Activated naive CD8-positive, alpha-beta T cell treated with anti-CD3 and anti-CD28 coated beads, Interleukin-2, amount 10 ng/mL, durations not matched to agents 7 days and 5 days (primary cell): ENCODE data around the gene SPPL3. TPM values are rescaled to one million over a fixed set of nuclear protein-coding genes. Genes with fewer than 3 reads are reported as not detected.
"Not testable (repeated sequence)": the region's sequence is repeated elsewhere in the genome, so short reads cannot be mapped to it uniquely, and the experiment has no call there.

Source experiments
- ATAC-seq: fragments of 150-1000 bp; cut with Tn5 transposase; one replicate; pipeline ENCODE4 v1.10.0; 2021; ENCODE audit warnings: low read depth, moderate library complexity
- POLR2A ChIA-PET: fragments of 350-600 bp; sonication (Branson Sonifier 250); formaldehyde crosslinking; loops from one replicate; lab custom pipeline; 2021; ENCODE audit warnings: antibody characterized with exemption; lab: Charles Lee
- DNase-seq: peaks from one replicate; pipeline ENCODE4 v3.0.0; 2021
- H3K27ac Mint-ChIP-seq: one replicate; pipeline ENCODE4 v1.8.0; 2022; ENCODE audit warnings: mild to moderate bottlenecking, mixed read lengths
- H3K27me3 Mint-ChIP-seq: one replicate; pipeline ENCODE4 v1.8.0; 2022; ENCODE audit warnings: mild to moderate bottlenecking, moderate library complexity, mixed read lengths
- H3K36me3 Mint-ChIP-seq: one replicate; pipeline ENCODE4 v1.8.0; 2021; ENCODE audit warnings: mild to moderate bottlenecking, mixed read lengths
- H3K4me1 Mint-ChIP-seq: one replicate; pipeline ENCODE4 v1.8.0; 2021; ENCODE audit warnings: mixed read lengths
- H3K4me3 Mint-ChIP-seq: one replicate; pipeline ENCODE4 v1.8.0; 2022; ENCODE audit warnings: mild to moderate bottlenecking, moderate library complexity, mixed read lengths
- H3K9me3 Mint-ChIP-seq: one replicate; pipeline ENCODE4 v1.8.0; 2021; ENCODE audit warnings: mixed read lengths
- total RNA-seq, 2 experiments: library from RNA; stranded (reverse); gene quantifications; one replicate each; pipeline ENCODE4 v1.2.3, GENCODE V29; 2021

The SPPL3 gene
- total RNA-seq, 2 experiments from 2014 or later, result 28.0 to 31.1 TPM

GRCh38 chr12:120841525-120841924 lies 62.6 kb downstream of the SPPL3 start:
- Mint-ChIP-seq H3K36me3 (peaks cover 6% of the 10 kb centered on the region), H3K4me1 (peaks cover 12% of the 10 kb centered on the region), H3K27ac (no peak overlapping the region), H3K4me3 (no peak overlapping the region), H3K9me3 (no peaks in the 10 kb centered on the region), H3K27me3 (no peaks in the 10 kb centered on the region)
- DNase-seq (no peak), ATAC-seq (no peak)
- POLR2A ChIA-PET, result no interaction called here

- POLR2A ChIA-PET, result no interaction called here
- DNase-seq (no peak), ATAC-seq (no peak)
- Mint-ChIP-seq H3K4me1 (peaks cover 27% of the 10 kb centered on the region), H3K27ac (no peak overlapping the region), H3K4me3 (no peak overlapping the region), H3K27me3 (no peaks in the 10 kb centered on the region), H3K9me3 (no peaks in the 10 kb centered on the region), H3K36me3 (peaks cover 7% of the 10 kb centered on the region)
Measured at GRCh38 chr12:120839503-120839902, 64.7 kb downstream of the SPPL3 start.

DNA sequence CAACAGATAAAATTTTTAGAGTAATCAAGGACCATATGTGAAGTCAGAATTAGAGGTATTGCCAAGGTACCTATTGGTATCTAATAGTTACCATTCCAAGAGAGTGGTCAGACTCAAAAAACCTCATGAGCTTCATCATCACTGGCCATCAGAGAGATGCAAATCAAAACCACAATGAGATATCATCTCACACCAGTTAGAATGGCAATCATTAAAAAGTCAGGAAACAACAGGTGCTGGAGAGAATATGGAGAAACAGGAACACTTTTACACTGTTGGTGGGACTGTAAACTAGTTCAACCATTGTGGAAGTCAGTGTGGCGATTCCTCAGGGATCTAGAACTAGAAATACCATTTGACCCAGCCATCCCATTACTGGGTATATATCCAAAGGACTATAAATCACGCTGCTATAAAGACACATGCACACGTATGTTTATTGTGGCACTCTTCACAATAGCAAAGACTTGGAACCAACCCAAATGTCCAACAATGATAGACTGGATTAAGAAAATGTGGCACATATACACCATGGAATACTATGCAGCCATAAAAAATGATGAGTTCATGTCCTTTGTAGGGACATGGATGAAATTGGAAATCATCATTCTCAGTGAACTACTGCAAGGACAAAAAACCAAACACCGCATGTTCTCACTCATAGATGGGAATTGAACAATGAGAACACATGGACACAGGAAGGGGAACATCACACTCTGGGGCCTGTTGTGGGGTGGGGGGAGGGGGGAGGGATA lies 65.4 kb downstream of the SPPL3 start:
- ATAC-seq, H3K27ac Mint-ChIP-seq, DNase-seq, H3K27me3 Mint-ChIP-seq, H3K9me3 Mint-ChIP-seq, H3K36me3 Mint-ChIP-seq, H3K4me3 Mint-ChIP-seq, POLR2A ChIA-PET: not testable (repeated sequence)
- H3K4me1 Mint-ChIP-seq, result peaks cover 29% of the 10 kb centered on the region

DNA sequence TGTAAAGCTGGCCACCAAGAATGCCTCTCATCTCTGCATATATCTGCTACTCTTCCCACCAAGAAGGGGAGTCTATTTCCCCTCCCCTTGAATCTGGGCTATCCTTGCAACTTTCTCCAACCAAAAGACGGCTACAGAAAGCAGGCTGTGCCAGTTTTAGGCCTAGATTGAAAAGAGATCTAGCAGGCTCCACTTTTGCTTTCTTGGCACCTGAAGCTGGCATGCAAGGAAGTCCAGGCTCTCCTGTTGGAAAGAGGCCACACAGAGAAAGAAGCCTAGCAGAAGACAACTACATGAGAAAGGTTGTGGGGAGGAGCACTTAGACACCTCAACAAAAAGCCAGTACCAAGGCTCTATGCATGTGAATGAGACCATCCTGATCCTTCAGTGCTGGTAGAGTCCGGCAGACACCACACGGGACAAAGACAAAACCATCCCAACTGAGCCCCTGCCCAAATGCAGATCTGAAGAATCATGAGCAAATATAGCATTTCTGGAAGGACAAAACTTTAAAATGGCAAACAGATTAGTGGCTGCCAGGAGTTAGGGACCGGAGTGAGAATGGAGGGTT lies 68.0 kb downstream of the SPPL3 start:
- DNase-seq (no peak), ATAC-seq (no peak)
- no peaks in the 10 kb centered on the region for H3K27me3 Mint-ChIP-seq
- H3K4me1 Mint-ChIP-seq, result peaks cover 32% of the 10 kb centered on the region
- POLR2A ChIA-PET, result no interaction called here
- H3K36me3 Mint-ChIP-seq, result peaks cover 9% of the 10 kb centered on the region
- H3K27ac Mint-ChIP-seq, result no peak overlapping the region
- H3K9me3 Mint-ChIP-seq, result no peaks in the 10 kb centered on the region
- H3K4me3 Mint-ChIP-seq, result no peak overlapping the region

GRCh38 chr12:120835657-120836056 lies 68.5 kb downstream of the SPPL3 start:
- DNase-seq (no peak), ATAC-seq (no peak)
- Mint-ChIP-seq H3K36me3 (peaks cover 13% of the 10 kb centered on the region), H3K4me3 (peak overlapping the region; percentile 14), H3K4me1 (peaks cover 35% of the 10 kb centered on the region), H3K27me3 (no peaks in the 10 kb centered on the region), H3K9me3 (no peaks in the 10 kb centered on the region), H3K27ac (no peak overlapping the region)
- POLR2A ChIA-PET, result no interaction called here

DNA sequence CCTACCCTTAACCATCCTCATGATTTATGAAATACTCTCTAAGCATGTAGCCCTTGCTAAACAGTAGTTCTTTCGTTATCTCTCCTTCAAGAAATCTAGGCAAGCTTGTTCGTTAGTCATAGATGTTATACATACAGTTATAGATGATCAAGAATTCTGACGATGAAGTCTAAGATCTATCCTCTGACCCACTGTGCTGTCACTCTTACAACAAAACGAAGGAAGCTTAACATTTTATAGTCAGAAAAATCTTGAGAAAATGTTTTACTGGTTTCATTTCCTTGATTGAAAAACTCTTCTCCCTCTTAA lies 68.9 kb downstream of the SPPL3 start:
- ATAC-seq (no peak), DNase-seq (no peak)
- Mint-ChIP-seq H3K27me3 (no peaks in the 10 kb centered on the region), H3K4me1 (peaks cover 35% of the 10 kb centered on the region), H3K4me3 (peak overlapping the region; percentile 14), H3K36me3 (peaks cover 10% of the 10 kb centered on the region), H3K27ac (no peak overlapping the region), H3K9me3 (no peaks in the 10 kb centered on the region)
- POLR2A ChIA-PET, result no interaction called here

- POLR2A ChIA-PET, result no interaction called here
- no peaks in the 10 kb centered on the region for H3K27me3 Mint-ChIP-seq
- H3K36me3 Mint-ChIP-seq, result peaks cover 9% of the 10 kb centered on the region
Measured at GRCh38 chr12:120834489-120835303, 69.5 kb downstream of the SPPL3 start.

DNA sequence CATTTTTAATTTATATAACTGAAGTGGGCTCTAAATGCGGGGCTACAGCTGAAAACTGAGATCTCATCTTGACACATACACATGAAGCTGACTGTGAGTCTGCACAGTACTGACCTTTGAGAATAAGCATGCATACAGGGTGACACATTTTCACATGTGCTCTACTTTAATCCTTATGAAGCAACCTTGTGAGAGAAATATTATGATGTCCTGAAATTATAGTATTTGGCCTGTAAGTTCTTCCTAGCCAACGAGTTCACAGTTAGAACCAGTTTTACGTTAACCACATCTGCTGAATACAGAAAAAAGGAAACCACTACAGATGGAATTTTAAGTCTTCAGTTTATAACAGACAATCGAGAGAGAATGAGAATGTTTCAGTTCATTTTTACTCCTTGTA lies 70.3 kb downstream of the SPPL3 start:
- H3K36me3 Mint-ChIP-seq, result peaks cover 7% of the 10 kb centered on the region
- ATAC-seq (peak; percentile 33), DNase-seq (no peak)
- POLR2A ChIA-PET, result no interaction called here
- H3K4me1 Mint-ChIP-seq, result peaks cover 37% of the 10 kb centered on the region
- no peak overlapping the region for H3K27ac Mint-ChIP-seq
- H3K27me3 Mint-ChIP-seq, result no peaks in the 10 kb centered on the region
- no peaks in the 10 kb centered on the region for H3K9me3 Mint-ChIP-seq
- peak overlapping the region; percentile 38 for H3K4me3 Mint-ChIP-seq

More at GRCh38 chr12:120834489-120835303, 69.5 kb downstream of the SPPL3 start:
- DNase-seq (no peak), ATAC-seq (no peak)
- no peaks in the 10 kb centered on the region for H3K9me3 Mint-ChIP-seq
- H3K27ac Mint-ChIP-seq, result no peak overlapping the region
- peaks cover 37% of the 10 kb centered on the region for H3K4me1 Mint-ChIP-seq
- peak overlapping the region; percentile 28 for H3K4me3 Mint-ChIP-seq

DNA sequence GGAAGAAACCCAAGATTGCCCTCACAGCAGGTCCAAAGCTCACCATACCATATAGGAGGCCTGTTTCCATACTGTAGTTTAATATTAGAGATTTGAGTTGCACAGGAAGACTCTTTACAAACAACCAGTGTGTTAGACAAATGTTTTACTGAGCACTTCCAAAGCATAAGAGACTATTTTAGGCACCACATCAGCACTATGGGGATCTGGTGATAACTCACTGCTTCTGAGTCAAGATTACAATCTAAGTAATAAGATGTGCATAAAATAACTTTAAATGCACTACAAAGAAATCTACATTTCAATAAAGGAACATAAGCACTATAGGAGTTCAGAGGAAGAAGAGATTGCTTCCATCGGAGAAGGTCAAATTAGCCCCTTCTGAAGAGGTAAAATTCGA lies 71.4 kb downstream of the SPPL3 start:
- Mint-ChIP-seq H3K27ac (no peak overlapping the region), H3K9me3 (no peaks in the 10 kb centered on the region), H3K36me3 (peaks cover 7% of the 10 kb centered on the region), H3K4me1 (peaks cover 37% of the 10 kb centered on the region), H3K27me3 (no peaks in the 10 kb centered on the region), H3K4me3 (no peak overlapping the region)
- POLR2A ChIA-PET, result no interaction called here
- no peak for DNase-seq
- ATAC-seq, result no peak

DNA sequence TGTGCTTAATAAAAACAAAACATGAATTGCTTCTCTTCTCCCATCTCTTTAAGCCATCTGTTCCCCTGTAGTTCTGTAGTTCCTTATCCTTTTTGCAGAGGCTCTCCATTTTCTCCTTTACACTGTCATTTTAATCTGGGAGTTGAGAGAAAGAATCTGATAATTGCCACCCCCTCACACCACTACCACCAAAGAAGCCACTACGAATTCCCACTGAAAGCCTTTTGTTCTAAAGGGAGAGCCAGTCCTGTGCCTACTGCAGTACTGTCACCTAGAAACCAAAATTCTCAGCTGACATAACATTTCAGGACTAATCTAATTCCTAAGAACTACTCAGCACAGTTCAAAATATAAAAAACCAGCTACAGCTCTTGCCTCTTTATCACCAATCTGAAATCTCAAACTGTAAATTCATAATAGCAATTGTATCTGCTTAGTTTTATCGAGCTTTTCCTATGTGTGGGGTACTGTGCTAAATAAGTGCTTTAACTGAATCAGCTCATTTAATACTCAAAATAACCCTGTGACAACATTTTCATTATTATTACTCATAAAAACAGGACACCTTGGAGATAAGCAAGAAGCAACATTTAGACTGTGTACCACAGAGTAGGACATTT lies 72.4 kb downstream of the SPPL3 start:
- H3K27ac Mint-ChIP-seq, result no peak overlapping the region
- H3K27me3 Mint-ChIP-seq, result no peaks in the 10 kb centered on the region
- DNase-seq (no peak), ATAC-seq (no peak)
- no peaks in the 10 kb centered on the region for H3K9me3 Mint-ChIP-seq
- H3K4me3 Mint-ChIP-seq, result no peak overlapping the region
- POLR2A ChIA-PET, result interaction anchor here (0.5 to 0.7 kb wide), 4 partner anchors 9 to 717 kb away, joined by 3 to 5 read pairs (median 4); partner anchors contain the start of gene DYNLL1
- peaks cover 7% of the 10 kb centered on the region for H3K36me3 Mint-ChIP-seq
- peaks cover 37% of the 10 kb centered on the region for H3K4me1 Mint-ChIP-seq

DNA sequence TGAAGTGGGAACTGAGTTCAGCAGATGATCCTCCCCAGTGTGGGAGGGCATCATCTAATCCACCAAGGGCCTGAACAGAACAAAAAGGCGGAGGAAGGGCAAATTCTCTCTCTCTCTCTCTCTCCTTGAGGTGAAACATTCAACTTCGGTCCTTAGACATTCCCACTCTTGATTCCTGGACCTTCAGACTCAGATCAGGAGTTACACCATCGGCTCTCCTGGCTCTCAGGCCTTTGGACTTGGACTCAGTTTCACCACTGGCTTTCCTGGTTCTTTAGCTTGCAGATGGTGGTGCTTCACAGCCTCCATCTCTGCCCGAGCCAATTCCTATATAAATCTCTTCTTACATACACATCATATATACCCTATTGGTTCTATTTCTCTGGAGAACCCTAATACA lies 73.2 kb downstream of the SPPL3 start:
- POLR2A ChIA-PET, result interaction anchor here (0.6 to 0.7 kb wide), 3 partner anchors 198 to 716 kb away, joined by 3 to 5 read pairs (median 3); partner anchors contain the start of gene DYNLL1
- no peaks in the 10 kb centered on the region for H3K9me3 Mint-ChIP-seq
- no peak for DNase-seq
- H3K27me3 Mint-ChIP-seq, result no peaks in the 10 kb centered on the region
- peaks cover 7% of the 10 kb centered on the region for H3K36me3 Mint-ChIP-seq
- no peak overlapping the region for H3K27ac Mint-ChIP-seq
- H3K4me1 Mint-ChIP-seq, result peaks cover 35% of the 10 kb centered on the region
- no peak for ATAC-seq
- H3K4me3 Mint-ChIP-seq, result no peak overlapping the region

GRCh38 chr12:120830052-120830940 lies 73.9 kb downstream of the SPPL3 start:
- DNase-seq (no peak), ATAC-seq (no peak)
- H3K27ac Mint-ChIP-seq, result no peak overlapping the region
- peaks cover 6% of the 10 kb centered on the region for H3K36me3 Mint-ChIP-seq
- H3K27me3 Mint-ChIP-seq, result no peaks in the 10 kb centered on the region
- peaks cover 30% of the 10 kb centered on the region for H3K4me1 Mint-ChIP-seq
- H3K9me3 Mint-ChIP-seq, result no peaks in the 10 kb centered on the region
- no peak overlapping the region for H3K4me3 Mint-ChIP-seq
- POLR2A ChIA-PET, result no interaction called here
